GM10248 (cell line): ENCODE results near the gene PLXNA2.

Source experiments
- CTCF ChIA-PET: fragments of 300-600 bp; sonication (Branson Sonifier 250); formaldehyde crosslinking; extraction: SDS; loops from one replicate; lab custom pipeline; 2021; ENCODE audit warnings: antibody characterized with exemption; lab: Yijun Ruan, JAX
- POLR2A ChIA-PET: fragments of 350-650 bp; sonication (Branson Sonifier 250); formaldehyde crosslinking; extraction: SDS; loops from one replicate; lab custom pipeline; 2020; ENCODE audit warnings: antibody characterized with exemption; lab: Yijun Ruan, JAX
- DNase-seq: peaks from one replicate; pipeline ENCODE4 v3.0.0; 2012; ENCODE audit errors: extremely low spot score
- TF ChIP-seq, protein P1 (sequence below): IDR thresholded peaks from 2 replicates; pipeline ENCODE4 v1.5.1; 2012; ENCODE audit warnings: mild to moderate bottlenecking, low read depth; ENCODE audit errors: extremely low read depth, missing control alignments, control extremely low read depth

The PLXNA2 gene

DNA sequence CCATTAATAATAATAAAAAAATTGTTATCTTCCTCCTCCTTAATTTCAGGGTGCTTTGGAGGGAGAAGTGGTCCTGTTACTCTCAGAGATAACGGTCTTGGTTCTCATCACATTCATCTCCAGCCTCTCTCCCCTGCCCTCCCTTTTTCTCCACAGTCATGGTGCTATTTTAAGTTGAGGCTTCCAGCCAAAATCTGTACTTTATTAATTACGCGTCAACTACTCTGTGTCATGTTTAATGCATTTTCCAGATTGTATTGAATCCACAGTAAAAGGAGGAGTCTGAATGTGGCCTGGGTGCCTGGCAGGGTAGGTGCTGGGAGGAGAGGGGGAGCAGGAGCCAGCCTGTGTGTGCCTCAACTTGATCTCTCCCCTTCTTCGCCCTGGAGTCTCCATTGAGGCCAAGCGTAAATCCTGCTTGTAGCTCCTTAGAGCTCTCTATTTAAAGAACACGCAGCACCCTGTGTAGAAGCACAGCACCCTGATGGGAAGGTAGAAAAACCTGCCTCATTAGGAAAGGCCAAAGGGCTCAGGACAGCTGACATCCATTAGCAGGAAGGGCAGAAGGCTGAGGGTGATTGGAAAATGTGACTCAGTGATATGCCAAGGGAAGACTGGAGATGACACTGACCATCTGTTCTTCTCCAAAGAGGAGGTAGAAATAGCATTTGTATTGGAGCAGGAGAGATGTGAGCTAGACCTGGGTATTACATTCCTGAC, 82.4 kb downstream of the PLXNA2 start:
- ChIA-PET CTCF (interaction anchor here (0.7 to 2.4 kb wide), 8 partner anchors 11 to 276 kb away, joined by 3 to 10 read pairs (median 4); no protein-coding TSS in a partner anchor), POLR2A (no interaction called here)
- TF ChIP-seq, protein P1, sequence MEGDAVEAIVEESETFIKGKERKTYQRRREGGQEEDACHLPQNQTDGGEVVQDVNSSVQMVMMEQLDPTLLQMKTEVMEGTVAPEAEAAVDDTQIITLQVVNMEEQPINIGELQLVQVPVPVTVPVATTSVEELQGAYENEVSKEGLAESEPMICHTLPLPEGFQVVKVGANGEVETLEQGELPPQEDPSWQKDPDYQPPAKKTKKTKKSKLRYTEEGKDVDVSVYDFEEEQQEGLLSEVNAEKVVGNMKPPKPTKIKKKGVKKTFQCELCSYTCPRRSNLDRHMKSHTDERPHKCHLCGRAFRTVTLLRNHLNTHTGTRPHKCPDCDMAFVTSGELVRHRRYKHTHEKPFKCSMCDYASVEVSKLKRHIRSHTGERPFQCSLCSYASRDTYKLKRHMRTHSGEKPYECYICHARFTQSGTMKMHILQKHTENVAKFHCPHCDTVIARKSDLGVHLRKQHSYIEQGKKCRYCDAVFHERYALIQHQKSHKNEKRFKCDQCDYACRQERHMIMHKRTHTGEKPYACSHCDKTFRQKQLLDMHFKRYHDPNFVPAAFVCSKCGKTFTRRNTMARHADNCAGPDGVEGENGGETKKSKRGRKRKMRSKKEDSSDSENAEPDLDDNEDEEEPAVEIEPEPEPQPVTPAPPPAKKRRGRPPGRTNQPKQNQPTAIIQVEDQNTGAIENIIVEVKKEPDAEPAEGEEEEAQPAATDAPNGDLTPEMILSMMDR = no peak
- DNase-seq = no peak

DNA sequence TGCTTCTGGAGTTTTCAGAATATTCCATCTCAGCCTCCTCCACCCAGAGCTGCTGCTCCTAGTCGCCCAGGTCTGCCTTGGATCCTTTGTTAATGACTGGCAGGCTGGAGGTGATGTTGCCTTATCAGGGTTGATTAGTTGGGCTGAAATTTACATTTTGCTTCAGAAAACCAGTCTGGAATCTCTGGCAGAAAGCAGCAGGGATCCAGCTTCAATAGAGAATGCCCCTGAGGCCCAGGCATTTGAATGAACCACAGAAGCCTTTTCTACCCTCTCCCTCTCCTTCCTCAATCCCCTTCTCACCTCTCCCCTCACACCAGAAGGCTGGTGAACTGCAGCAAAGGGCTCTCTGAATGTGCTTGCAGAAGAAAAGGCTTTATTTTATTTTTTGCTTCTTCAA, 83.2 kb downstream of the PLXNA2 start:
- DNase-seq = no peak
- CTCF ChIA-PET = interaction anchor here (1.6 kb wide), 1 partner anchor 14 kb away, joined by 3 read pairs; no protein-coding TSS in a partner anchor
- TF ChIP-seq, protein P1 = no peak
- POLR2A ChIA-PET = no interaction called here

DNA sequence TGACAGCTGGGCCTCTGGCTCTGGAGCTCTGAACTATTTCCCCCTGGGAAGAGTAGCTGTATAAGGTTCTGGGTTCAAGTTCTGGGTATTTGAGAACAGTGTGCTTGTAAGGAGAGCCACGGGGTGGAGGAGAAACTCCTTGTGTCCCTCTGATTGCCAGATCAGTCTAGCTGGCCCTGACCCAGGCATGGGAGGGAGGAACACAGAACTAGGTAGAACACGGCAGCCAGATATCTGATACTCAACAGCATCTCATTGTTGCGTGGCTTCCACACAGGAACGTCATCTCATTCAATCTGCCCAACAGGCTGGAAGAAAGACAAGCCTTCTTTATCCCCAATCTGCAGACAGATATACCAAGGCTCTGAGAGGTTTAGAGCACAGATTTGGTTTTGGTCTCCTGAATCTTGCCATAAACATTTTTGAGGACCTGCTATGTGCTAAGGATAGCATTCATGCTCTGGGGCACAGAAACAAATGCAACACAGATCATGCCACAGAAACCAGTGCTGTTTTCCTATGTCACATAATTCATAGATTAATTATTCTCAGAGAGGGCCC, 83.8 kb downstream of the PLXNA2 start:
- ChIA-PET POLR2A (no interaction called here), CTCF (interaction anchor here (1.2 to 2.3 kb wide), 4 partner anchors 12 to 85 kb away, joined by 3 to 6 read pairs (median 5); no protein-coding TSS in a partner anchor)

DNA sequence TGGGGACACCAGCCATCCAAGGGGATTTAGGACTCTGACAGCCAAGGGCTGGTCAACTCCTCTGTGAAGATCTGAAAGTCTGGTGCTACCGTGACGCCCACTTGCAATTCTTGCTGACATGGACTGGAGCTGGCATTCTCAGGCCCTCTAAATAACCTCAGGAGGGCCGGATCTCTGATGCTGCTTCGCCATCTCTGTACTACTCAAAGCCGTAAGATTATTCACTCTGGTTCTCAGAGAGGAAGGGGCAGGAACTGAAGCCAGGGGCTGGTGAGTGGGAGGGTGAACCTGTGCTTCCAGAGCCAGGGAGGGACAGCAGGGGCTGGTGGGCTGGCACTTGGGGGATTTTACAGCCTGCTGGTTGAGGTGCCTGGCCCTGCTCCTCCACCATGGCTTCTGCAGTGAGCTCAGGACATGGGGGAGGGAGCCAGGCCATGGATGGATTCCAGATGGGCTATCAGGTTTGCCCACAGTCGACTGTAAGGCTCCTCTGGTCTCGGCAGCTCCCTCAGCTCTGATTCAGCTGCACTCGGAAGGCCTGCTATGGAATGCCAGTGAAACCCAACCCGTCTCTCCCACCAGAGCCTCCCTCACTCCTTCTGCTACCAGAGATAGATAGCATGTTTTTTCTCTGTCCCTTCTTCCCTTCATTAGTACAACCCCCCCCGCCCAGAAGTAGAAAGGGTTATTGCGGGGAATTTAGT, 84.5 kb downstream of the PLXNA2 start:
- TF ChIP-seq, protein P1 = no peak
- CTCF ChIA-PET = interaction anchor here (1.1 to 2.3 kb wide), 5 partner anchors 12 to 105 kb away, joined by 3 to 6 read pairs (median 4); no protein-coding TSS in a partner anchor
- POLR2A ChIA-PET = no interaction called here
- no peak for DNase-seq

More for the DNA sequence above, 83.8 kb downstream of the PLXNA2 start:
- DNase-seq = no peak
- TF ChIP-seq, protein P1 = no peak

DNA sequence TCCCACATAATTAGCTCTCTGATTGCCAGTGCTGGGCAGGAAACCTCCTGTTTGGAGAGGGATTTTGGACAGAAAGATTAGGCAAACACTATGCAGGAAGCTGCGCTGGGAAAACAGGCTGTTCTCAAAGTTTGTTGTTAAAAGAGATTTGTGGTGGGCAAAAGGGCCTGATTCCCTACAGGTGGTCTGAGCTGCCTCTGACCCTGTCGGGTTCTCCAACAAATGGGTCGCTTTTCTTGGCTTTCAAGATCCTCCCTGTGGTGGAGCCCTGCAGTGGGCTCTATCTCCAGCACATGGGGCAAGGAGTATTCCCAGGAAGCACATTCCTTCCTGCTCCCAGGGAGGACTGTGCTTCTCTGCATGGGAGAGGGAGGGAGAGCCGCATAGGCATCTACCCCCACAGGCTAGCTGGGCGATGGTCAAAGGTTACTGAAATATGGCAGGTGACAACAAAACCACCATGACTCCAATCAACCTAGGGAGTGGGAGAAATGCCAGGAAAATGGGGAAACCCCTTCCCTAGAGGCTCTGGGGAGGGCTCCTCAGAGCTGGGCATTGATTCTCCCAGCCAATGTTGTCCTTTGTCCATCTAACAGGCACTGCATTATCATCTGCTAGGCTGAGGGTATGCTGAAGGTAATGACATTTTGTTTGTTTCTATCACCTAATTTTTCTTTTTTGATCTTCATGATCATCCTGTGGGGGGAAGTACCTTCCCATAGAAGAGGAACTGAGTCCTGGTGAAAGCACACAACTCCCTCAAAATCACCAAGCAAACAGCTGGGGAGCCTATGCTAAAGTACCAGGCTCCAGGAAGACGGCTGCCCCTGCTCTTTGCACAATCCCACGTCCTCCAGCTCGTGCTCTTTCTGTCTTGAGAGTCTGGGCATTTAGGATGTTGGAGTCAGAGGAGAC, 85.3 kb downstream of the PLXNA2 start:
- DNase-seq = peak; percentile 26
- ChIA-PET POLR2A (no interaction called here), CTCF (interaction anchor here (1.1 to 2.3 kb wide), 5 partner anchors 11 to 104 kb away, joined by 3 to 6 read pairs (median 4); no protein-coding TSS in a partner anchor)
- TF ChIP-seq, protein P1 = no peak
